GM19035 (cell line): Measurements from ENCODE around the gene SUN3.
"Not testable (repeated sequence)": the region's sequence is repeated elsewhere in the genome, so short reads cannot be mapped to it uniquely, and the experiment has no call there.

ENCODE experiments used
- ATAC-seq: cut with Tn5 transposase; IDR thresholded peaks from one replicate; pipeline ENCODE4 v1.9.1; 2021; ENCODE audit not compliant: unreplicated experiment

The SUN3 gene

GRCh38 chr7:47946581-47947354, 82.1 kb downstream of the SUN3 start:
- no peak for ATAC-seq

- peak; percentile 67 for ATAC-seq
Measured at GRCh38 chr7:47945261-47946015, 83.5 kb downstream of the SUN3 start.

- ATAC-seq, result peak; percentile 14
Measured at GRCh38 chr7:47944536-47945260, 84.2 kb downstream of the SUN3 start.

- ATAC-seq, result no peak
Measured at GRCh38 chr7:47943676-47944474, 85.0 kb downstream of the SUN3 start.

GRCh38 chr7:47942651-47943050, 86.3 kb downstream of the SUN3 start:
- not testable (repeated sequence) for ATAC-seq

- no peak for ATAC-seq
Measured at GRCh38 chr7:47942132-47942531, 86.8 kb downstream of the SUN3 start.

GRCh38 chr7:47941136-47941844, 87.6 kb downstream of the SUN3 start:
- no peak for ATAC-seq

- ATAC-seq, result no peak
Measured at GRCh38 chr7:47940088-47941013, 88.6 kb downstream of the SUN3 start.

GRCh38 chr7:47939425-47940036, 89.4 kb downstream of the SUN3 start:
- ATAC-seq, result no peak

GRCh38 chr7:47938574-47939165, 90.2 kb downstream of the SUN3 start:
- no peak for ATAC-seq

- peak; percentile 40 for ATAC-seq
Measured at GRCh38 chr7:47937711-47938573, 91.0 kb downstream of the SUN3 start.
